MG63 (cell line): ENCODE results near the gene PFKFB4. TPM values are rescaled to one million over a fixed set of nuclear protein-coding genes. Genes with fewer than 3 reads are reported as not detected.
"Not testable (repeated sequence)": the region's sequence is repeated elsewhere in the genome, so short reads cannot be mapped to it uniquely, and the experiment has no call there.

Experiments
- DNase-seq: peaks from one replicate; pipeline ENCODE4 v3.0.0-alpha.2; 2020
- H3K27me3 ChIP-seq: fragments of 250-450 bp; sonication (Bioruptor Pico); 2 replicates; pipeline ENCODE4 v1.5.1; 2020; ENCODE audit warnings: mild to moderate bottlenecking, moderate library complexity
- H3K36me3 ChIP-seq: fragments of 250-450 bp; sonication (Bioruptor Pico); 2 replicates; pipeline ENCODE4 v1.5.1; 2020; ENCODE audit warnings: mild to moderate bottlenecking, moderate library complexity
- H3K4me3 ChIP-seq: fragments of 250-450 bp; sonication (Bioruptor Pico); 2 replicates; pipeline ENCODE4 v1.5.1; 2020; ENCODE audit warnings: mild to moderate bottlenecking, moderate library complexity
- H3K9me3 ChIP-seq: fragments of 250-450 bp; sonication (Bioruptor Pico); 2 replicates; pipeline ENCODE4 v1.5.1; 2020; ENCODE audit warnings: mild to moderate bottlenecking, moderate library complexity
- total RNA-seq: library from RNA; depleted of rRNA; stranded (reverse); fragments of >200 nt; shearing (Covaris generic); gene quantifications from 2 replicates; pipeline ENCODE4 v1.2.3, GENCODE V29; 2014; ENCODE audit warnings: low replicate concordance

Gene PFKFB4
- total RNA-seq, 1 experiment from 2014 or later = 3.2 TPM

DNA sequence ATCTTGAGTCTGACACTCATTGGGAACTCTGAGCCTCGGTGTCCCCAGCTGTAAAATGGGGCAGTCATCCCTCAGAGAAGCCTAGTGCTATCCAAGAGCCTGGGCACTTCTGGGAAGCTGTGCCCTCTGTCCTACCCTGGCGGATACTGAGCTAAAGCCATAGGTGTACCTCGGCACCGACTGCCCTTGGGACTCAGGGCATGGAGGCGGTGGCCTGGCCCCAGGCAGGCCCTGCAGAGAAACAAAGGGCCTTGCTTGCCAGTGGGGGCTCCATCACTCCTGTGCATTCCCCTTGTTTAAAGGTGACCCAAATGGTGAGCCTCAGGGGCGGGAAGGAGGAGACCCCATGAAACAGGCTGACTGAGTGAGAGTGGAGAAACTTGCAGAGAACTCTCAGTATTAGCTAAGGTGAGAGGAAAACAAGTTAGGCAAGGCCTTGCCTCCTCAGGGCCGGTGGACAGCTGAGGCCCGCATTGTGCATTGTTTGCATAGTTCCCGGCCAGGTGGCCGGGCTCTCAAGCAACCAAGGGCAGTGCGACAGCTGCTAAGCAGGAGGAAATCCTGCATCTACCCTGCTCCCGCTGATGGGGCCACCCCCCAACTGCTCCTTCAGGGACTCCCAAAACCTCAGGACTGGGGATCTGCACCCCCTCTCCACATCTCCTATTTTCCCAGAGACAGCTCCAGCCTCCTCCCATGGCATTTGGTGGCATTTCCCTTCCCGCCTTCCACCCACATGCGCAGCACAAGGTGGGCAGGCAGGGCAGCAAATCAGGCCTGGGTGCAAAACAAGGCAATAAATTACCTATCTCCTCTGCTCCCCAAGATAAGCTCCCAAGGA, 4.3 kb downstream of the PFKFB4 start:
- Histone ChIP-seq H3K36me3 (no peaks in the 10 kb centered on the region), H3K9me3 (no peaks in the 10 kb centered on the region), H3K4me3 (no peak overlapping the region), H3K27me3 (no peaks in the 10 kb centered on the region)
- DNase-seq = no peak

DNA sequence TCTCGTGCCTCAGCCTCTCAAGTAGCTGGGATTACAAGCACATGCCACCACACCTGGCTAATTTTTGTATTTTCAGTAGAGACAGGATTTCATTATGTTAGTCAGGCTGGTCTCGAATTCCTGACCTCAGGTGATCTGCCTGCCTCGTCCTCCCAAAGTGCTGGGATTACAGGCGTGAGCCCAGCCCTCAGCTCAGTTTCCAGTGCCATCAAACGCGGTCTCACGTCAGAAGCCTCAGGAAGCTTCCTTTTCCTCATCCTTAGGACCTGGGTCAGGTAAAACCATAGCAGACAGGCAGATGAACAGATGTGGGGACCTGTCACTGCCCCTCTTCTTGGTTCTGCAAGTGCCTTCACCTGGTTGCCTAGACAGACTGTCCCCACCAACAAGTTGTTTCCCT, 5.0 kb downstream of the PFKFB4 start:
- not testable (repeated sequence) for H3K4me3 ChIP-seq, H3K36me3 ChIP-seq, H3K9me3 ChIP-seq, DNase-seq, H3K27me3 ChIP-seq

DNA sequence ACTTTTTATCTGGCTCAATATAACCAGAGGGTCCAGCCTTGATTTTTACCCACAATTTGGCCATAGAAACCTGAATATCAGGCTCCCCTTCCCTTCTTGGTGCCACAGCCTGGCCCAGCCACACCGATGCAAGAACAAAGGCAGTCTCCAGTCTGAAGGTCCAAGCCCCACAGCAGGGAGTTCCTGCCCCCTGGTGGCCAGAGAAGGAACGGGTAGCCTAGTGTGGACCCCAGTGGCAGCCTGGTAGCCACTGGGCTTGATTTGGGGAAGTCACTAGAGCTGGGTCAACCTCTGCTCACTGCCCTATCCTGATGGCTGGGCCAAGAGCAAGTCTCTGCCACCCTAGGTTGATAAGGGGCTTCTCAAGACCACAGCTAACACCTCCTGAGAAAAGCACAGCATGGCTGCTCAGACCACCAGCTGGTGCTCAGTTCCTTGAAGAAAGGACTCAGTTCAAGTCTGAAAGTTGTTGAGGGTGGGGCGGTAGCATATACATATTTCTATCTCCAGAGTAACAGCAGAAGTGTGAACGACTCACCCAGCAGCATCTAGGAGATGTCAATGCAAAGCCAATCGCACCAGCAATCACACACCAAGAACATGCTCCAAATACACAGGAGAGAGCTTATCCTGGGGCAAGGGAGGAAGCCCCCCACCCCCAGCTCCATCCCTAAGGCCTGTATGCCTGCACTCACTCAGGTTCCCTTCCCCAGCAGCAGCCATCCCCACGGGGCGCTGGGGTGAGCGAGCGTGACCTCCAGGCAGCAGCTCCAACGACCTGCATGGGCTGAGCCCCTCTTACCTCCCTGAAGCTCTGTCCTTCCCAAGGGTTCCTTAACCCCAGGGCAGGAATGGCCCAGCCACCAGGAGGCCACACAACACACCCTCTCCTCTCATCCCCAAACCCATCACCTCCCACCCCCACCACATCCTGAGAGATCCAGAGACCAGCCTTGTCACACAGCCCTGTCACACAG, 7.6 kb downstream of the PFKFB4 start:
- peak; percentile 56 for DNase-seq
- H3K9me3 ChIP-seq = no peaks in the 10 kb centered on the region
- H3K36me3 ChIP-seq = no peaks in the 10 kb centered on the region
- H3K27me3 ChIP-seq = no peaks in the 10 kb centered on the region
- no peak overlapping the region for H3K4me3 ChIP-seq

DNA sequence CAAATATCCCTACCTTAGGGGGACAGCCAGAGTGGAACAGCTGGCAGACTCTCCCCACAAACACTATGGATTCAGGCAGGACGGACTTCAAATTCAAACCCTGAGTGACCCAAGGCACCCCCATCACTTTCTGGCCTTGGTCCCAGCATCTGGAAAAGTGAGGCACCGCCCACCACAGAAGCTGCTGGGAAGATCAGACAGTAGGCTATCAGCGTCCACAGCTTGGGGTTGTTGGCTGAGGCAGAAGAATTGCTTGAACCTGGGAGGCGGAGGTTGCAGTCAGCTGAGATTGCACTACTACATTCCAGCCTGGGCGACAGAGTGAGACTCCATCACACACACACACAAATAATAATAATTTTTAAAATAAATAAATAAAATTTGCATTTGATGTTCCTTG, 8.5 kb downstream of the PFKFB4 start:
- no peak overlapping the region for H3K4me3 ChIP-seq
- no peaks in the 10 kb centered on the region for H3K27me3 ChIP-seq
- H3K36me3 ChIP-seq = no peaks in the 10 kb centered on the region
- DNase-seq = no peak
- H3K9me3 ChIP-seq = no peaks in the 10 kb centered on the region

DNA sequence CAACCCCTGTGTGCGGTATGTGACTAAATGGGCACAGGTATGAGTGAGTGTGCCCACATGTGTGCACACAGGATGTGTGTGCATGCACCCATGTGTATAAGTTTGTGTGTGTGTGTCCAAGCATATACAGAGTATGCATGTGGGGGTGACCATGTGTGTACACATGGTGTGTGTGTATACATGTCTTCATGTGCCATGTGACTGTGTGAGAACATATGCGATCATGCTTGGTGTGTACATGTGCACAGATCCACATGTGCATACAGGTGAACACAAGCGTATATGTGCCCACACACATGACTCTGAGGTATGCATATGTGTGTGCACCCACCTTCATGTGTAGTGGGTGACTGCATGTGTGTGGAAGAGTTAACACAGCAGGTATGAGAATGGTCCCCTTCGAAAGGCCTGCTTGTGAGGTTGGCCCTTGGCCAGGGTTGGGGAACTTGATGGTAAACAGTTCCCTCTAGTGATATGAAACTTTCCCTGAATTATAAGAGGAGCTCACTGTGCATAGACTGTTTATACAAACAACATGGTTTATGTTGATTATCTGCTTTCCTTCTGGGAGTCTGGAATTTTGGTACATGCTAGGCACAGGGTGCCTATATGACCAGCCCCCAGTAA, 10.3 kb downstream of the PFKFB4 start:
- Histone ChIP-seq H3K4me3 (no peak overlapping the region), H3K9me3 (no peaks in the 10 kb centered on the region), H3K27me3 (no peaks in the 10 kb centered on the region), H3K36me3 (no peaks in the 10 kb centered on the region)
- no peak for DNase-seq

DNA sequence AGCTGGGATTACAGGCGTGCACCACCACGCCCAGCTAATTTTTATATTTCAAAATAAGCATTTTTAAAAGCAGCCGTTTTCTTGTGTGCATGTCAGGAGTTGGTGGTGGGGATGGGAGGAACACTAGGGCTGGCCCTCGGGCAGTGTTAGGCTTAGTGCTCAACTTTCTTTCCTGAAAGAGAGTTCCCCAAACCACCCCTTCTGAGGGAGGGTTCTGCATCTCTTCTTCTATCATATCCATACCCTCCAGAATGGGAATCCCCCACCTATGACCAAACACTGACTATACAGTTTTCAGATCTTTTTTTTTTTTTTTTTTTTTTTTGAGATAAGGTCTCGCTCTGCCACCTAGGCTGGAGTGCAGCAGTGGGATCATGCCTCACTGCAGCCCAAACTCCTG, 12.5 kb downstream of the PFKFB4 start:
- Histone ChIP-seq H3K27me3 (no peaks in the 10 kb centered on the region), H3K9me3 (no peaks in the 10 kb centered on the region), H3K36me3 (no peaks in the 10 kb centered on the region), H3K4me3 (no peak overlapping the region)
- DNase-seq = no peak

DNA sequence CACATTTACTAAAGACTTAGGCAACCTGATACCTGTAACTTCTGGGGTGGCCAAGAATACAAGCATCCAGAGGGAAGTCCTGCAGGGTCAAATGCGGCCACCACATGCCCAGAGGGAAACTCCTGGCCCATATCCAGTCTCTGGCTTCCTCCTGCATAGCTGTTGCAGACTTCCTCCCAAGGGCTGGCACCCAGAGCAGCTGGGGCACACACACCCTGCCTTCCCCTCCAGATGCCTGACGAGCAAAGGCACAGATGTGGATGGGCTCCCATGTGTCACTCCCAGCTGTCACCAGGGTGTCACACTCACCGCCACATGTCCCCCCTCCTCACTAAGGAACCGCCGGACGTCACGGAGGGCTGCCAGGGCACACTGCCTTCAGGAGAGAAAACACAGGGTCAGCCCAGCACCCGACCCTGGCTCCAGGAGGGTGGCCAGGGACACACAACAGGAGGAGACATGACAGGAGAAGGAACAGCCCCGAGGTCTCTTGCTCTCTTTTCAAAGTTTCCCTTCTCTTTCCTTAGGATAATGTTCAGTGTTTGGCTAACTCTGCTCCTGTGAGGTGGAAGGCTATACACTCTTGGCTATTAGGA, 13.2 kb downstream of the PFKFB4 start:
- Histone ChIP-seq H3K36me3 (no peaks in the 10 kb centered on the region), H3K27me3 (no peaks in the 10 kb centered on the region), H3K9me3 (no peaks in the 10 kb centered on the region), H3K4me3 (no peak overlapping the region)
- no peak for DNase-seq

DNA sequence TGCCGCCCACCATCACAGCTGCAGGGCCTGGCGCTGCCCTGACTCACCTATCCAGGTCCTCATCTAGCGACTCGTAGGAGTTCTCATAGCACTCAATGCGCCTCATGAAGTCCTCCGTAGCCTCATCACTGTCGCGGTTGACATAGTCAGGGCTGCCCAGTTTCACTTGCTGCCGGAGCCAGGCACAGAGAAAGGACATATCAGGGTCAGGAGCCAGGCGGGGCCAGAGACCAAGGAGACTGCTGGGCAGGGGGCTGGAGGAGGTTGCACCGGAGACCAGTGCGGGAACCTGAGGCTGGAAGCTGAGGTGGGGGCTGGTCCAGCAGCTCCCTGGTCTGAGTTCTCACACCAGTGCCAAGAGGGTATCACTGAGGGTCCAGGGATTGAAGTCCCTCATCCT, 18.2 kb downstream of the PFKFB4 start:
- no peaks in the 10 kb centered on the region for H3K36me3 ChIP-seq
- no peaks in the 10 kb centered on the region for H3K27me3 ChIP-seq
- no peak for DNase-seq
- no peaks in the 10 kb centered on the region for H3K9me3 ChIP-seq
- no peak overlapping the region for H3K4me3 ChIP-seq

DNA sequence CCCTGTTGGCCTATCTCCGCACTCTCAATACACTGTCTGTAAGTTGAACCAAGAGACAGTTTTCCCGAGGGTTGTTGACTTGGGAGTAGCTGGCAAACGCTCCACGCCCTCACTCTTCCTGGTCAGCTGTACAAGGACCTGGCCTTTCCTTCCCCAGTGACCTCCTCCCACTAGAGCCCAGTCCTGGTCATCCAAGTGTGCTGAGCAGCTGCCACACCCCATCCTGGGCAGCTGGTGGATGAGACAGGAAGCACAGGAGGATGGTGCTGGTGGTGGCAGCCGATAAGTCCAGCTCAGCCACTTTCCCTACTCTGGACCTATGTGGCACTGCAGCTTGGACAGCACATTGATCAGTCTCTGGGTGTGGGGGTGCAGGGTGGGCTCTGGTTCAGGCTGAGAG, 19.8 kb downstream of the PFKFB4 start:
- no peaks in the 10 kb centered on the region for H3K9me3 ChIP-seq
- H3K27me3 ChIP-seq = no peaks in the 10 kb centered on the region
- no peak for DNase-seq
- no peak overlapping the region for H3K4me3 ChIP-seq
- no peaks in the 10 kb centered on the region for H3K36me3 ChIP-seq

DNA sequence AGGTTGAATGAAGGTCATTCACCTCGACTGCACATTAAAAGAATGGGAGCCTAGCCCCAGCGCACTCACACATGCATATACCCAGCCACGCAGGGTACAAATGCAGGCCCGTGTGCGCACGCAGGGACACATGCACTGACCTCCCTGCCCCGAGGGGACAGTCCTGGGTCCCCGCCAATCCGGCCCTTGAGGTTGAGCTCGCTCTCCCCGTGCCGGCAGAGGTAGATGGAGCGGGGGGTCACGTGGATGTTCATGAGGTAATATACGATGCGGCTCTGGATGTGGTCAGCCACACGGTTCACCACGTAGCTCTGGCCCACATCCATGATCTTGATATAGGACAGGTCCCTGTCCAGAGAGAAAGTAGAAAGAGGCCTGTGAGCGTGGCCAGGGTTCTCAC, 20.5 kb downstream of the PFKFB4 start:
- H3K36me3 ChIP-seq = no peaks in the 10 kb centered on the region
- H3K9me3 ChIP-seq = no peaks in the 10 kb centered on the region
- H3K27me3 ChIP-seq = no peaks in the 10 kb centered on the region
- no peak for DNase-seq
- H3K4me3 ChIP-seq = no peak overlapping the region

DNA sequence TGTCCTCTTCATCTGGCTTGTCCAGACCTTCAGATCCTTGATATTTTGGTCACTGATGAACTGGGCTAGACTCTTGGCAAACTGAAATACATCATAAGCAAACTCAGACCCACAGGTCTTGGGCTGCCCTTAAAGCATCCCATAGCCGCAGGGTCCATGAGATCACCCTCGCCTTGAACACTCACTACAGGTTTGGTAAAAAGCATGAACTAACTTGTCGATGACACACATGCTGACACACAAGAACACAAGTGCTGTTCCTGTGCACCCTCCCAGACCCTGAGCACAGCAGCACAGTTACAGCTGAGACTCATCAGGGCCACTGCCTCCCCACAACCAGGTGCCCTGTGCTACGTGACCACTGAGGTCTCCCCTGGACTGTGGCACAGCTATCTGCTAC, 21.0 kb downstream of the PFKFB4 start:
- H3K4me3 ChIP-seq = no peak overlapping the region
- no peaks in the 10 kb centered on the region for H3K27me3 ChIP-seq
- no peaks in the 10 kb centered on the region for H3K9me3 ChIP-seq
- no peak for DNase-seq
- H3K36me3 ChIP-seq = no peaks in the 10 kb centered on the region

DNA sequence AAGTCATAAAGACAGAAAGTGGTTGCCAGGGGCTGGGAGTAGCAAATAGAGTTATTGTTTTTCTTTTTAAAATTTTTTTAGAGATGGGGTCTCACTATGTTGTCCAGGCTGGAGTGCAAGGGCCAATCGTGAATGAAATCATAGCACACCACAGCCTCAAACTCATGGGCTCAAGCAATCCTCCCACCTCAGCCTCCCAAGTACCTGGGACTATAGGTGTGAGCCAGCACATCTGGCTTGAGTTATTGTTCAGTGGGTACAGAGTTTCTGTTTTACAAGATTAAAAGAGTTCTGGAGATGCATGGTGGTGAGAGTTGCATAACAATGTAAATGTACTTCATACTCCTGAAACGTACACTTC, 23.6 kb downstream of the PFKFB4 start:
- DNase-seq = no peak
- H3K4me3 ChIP-seq = no peak overlapping the region
- no peaks in the 10 kb centered on the region for H3K36me3 ChIP-seq
- H3K9me3 ChIP-seq = no peaks in the 10 kb centered on the region
- no peaks in the 10 kb centered on the region for H3K27me3 ChIP-seq

DNA sequence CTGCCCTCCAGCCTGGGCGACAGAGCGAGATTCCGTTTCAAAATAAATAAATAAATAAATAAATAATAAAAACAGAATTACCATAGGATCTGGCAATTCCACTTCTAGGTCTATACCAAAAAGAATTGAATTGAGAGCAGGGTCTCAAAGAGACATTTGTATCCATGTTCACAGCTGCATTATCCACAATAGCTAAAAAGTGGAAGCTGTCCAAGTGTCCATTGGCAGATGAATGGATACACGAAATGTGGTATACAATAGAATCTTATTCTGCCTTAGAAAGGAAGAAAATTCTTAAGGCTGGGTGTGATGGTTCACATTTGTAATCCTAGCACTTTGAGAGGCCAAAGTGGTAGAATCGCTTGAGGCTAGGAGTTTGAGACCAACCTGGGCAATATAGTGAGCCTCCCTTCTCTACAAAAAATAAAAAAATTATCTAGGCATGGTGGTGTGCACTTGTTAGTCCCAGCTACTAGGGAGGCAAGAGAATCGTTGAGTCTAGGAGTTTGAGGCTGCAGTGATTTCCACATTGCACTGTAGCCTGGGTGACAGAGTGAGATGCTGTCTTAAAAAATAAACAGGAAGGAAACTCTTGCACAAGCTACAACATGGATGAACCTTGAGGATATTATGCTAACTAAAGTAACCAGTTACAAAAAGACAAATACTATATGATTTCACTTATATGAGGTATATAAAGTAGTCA, 24.2 kb downstream of the PFKFB4 start:
- H3K27me3 ChIP-seq = no peaks in the 10 kb centered on the region
- no peaks in the 10 kb centered on the region for H3K9me3 ChIP-seq
- H3K4me3 ChIP-seq = no peak overlapping the region
- no peak for DNase-seq
- H3K36me3 ChIP-seq = no peaks in the 10 kb centered on the region

DNA sequence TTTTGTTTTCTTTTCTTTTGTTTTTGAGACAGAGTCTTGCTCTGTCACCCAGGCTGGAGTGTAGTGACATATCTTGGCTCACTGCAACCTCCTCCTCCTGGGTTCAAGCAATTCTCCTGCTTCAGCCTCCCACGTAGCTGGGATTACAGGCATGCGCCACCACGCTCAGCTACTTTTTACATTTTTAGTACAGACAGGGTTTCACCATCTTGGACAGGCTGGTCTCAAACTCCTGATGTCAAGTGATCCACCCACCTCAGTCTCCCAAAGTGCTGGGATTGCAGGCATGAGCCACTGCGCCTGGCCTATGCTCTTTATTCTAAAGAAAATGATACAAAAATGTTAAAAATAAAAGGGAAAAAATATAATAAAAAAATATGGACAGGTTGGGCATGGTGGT, 25.9 kb downstream of the PFKFB4 start:
- DNase-seq, H3K27me3 ChIP-seq, H3K36me3 ChIP-seq, H3K4me3 ChIP-seq, H3K9me3 ChIP-seq: not testable (repeated sequence)

DNA sequence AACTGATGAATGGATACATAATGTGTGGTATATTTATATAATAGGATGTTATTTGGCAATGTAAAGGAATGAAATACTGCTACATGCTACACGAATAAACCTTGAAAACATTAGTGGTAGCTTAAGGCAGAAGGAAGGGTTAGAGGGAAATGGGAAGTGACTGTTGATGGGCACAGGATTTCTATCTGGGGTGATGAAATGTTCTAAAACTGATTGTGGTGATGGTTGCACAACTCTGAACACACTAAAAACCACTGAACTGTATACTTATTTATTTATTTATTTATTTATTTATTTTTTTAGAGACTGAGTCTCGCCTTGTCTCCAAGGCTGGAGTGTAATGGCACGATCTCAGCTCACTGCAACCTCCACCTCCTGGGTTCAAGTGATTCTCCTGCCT, 27.8 kb downstream of the PFKFB4 start:
- Histone ChIP-seq H3K4me3 (no peak overlapping the region), H3K36me3 (no peaks in the 10 kb centered on the region), H3K9me3 (no peaks in the 10 kb centered on the region), H3K27me3 (no peaks in the 10 kb centered on the region)
- DNase-seq = no peak

DNA sequence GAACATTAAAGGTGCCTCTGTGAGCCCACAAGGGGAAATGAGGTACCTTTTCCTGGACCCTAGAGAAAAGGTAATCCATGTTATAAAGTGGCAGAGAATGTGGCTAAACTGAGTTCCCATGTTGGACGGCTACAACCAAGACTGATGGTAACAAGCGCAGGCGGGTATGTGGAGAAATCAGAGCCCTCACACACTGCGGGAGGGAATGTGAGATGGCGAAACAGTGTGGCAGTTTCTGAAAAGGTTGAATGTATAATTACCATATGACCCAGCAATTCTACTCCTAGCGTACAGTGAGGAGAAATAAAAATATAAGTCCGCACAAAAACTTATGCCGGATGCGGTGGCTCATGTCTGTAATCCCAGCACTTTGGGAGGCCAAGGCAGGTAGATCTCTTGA, 28.6 kb downstream of the PFKFB4 start:
- Histone ChIP-seq H3K27me3 (no peaks in the 10 kb centered on the region), H3K36me3 (no peaks in the 10 kb centered on the region), H3K9me3 (no peaks in the 10 kb centered on the region), H3K4me3 (no peak overlapping the region)
- DNase-seq = no peak
